ENCODE data around the gene GJD2. TPM values are rescaled to one million over a fixed set of nuclear protein-coding genes. Genes with fewer than 3 reads are reported as not detected.
A peak's percentile ranks its signal among the peaks of the same experiment; 100 is the strongest.

GJD2 gene
- total RNA-seq = not detected

DNA sequence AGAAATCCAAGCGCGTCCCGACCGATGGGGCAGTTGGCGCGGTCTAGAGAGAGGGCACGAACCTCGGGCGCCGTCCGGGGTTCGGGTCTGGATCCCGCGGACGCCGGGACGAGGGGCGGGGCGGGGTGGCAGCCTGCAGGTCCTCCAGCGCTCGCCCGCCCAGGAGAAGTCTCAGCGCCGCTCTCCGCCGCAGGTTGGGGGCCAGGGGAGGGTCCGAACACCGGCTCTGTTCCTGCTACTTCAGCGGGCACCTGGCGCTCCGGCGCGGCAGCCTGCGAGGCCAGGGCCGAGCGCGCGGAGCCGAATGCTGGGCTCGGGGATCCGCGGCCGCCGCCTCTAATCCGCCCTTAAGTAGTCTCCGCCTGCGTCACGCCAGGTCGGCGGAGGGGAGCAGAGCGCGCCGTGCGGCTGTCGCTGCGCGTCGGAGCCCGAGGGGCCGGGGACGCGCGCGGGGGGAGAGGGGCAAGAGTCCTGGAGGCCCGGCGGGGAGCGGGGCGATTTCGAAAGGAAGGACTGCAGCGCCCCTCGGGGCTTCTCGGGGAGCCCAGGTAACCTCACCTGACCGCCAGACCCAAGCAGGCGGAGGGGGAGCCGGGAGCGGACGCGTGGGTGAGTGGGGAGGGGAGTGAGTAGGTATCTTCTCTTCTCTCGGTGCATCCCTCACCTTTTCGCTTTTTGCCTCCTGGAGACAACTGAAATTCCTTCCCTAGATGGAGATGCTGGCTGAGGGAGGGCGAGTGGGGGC lies at the start of gene GJD2:
GJD2 (minus strand) TSS at position 325 of the 745 bp plus-strand sequence. CDS start 510 bp downstream, outside the sequence.
- Mint-ChIP-seq H3K4me1 (ENCODE audit: low read depth in 2 of 2) (peaks cover 0 to 3% of the 10 kb centered on the region in 2 donors), H3K36me3 (no peaks in the 10 kb centered on the region), H3K27me3 (peaks cover 51 to 62% of the 10 kb centered on the region in 2 donors), H3K27ac (no peak within 1 kb of the TSS), H3K4me3 (no peak within 1 kb of the TSS), H3K9me3 (no peaks in the 10 kb centered on the region)
- ATAC-seq = peak in 1 of 2 donors; percentile 20
- DNase-seq (ENCODE audit: low spot score) = no peak

DNA sequence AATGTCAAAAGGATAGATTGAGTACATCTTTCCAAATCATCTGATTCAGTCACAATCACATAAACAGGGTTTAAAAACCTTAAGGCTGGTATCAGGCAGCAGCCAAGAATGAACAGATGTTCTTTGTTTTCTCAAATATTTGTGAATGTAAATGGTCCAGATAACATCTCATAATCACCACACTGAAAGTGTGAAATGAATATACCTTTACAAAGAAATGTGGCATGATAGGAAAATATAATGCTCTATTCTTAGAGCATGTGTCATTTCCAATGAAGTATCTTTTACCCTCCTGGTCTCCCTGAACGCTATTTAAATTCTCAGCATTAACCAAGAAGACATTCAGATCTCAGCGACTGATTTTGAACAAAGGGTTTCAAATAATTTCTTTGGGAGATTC lies 49.3 kb upstream of the GJD2 start:
- Mint-ChIP-seq H3K4me3 (no peak overlapping the region), H3K36me3 (no peaks in the 10 kb centered on the region), H3K9me3 (no peaks in the 10 kb centered on the region), H3K27me3 (peaks cover 9 to 16% of the 10 kb centered on the region in 2 donors), H3K4me1 (ENCODE audit: low read depth in 2 of 2) (no peaks in the 10 kb centered on the region), H3K27ac (no peak overlapping the region)
- DNase-seq (ENCODE audit: low spot score) = no peak
- ATAC-seq = no peak

DNA sequence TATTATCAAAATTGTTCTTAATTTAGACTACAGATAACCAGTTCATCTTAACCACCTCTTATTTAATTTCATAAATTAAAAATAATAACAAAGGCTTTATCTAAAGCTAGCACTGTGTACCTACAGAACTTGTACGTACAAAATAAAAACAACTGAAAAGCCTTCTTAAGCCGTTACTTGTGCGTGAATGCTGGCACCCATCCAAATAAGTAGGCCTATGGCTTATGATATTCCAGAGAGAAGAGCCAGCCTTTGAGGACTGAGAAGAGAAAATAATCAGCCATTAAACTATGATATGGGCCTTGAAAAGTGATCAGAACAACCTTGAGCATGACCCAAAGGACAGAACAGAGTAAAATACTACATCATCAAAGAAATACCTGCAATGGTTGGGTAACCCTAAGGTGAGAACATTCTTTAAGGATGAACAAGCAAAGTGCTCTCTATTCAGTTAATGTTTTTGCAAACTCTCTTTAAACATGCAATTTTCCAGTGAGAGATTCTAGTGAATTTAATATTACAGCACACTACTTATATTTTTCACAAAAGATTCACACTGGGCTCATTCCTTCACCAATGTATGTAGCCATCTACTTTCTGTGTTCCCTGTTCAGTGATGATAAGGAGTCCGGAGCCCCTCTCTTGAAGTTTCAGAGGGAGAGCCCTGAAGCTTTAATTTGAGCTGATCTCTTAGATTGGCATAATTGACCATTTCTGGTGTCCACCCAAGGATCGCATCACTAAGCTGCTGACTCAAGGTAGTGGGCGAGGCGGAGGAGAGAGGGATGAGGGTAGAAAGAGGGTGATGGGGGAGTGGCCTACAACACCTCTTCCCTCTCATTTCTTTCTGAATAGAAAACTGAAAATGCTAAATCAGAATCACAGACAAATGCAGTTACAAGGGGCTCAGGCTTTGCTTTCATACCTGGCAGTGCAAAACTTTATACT lies 48.3 kb upstream of the GJD2 start:
- no peak overlapping the region for H3K4me3 Mint-ChIP-seq
- H3K27ac Mint-ChIP-seq = no peak overlapping the region
- peaks cover 8 to 13% of the 10 kb centered on the region in 2 donors for H3K27me3 Mint-ChIP-seq
- H3K4me1 Mint-ChIP-seq (ENCODE audit: low read depth in 2 of 2) = no peaks in the 10 kb centered on the region
- H3K36me3 Mint-ChIP-seq = no peaks in the 10 kb centered on the region
- ATAC-seq (no peak), DNase-seq (ENCODE audit: low spot score) (no peak)
- H3K9me3 Mint-ChIP-seq = no peaks in the 10 kb centered on the region

DNA sequence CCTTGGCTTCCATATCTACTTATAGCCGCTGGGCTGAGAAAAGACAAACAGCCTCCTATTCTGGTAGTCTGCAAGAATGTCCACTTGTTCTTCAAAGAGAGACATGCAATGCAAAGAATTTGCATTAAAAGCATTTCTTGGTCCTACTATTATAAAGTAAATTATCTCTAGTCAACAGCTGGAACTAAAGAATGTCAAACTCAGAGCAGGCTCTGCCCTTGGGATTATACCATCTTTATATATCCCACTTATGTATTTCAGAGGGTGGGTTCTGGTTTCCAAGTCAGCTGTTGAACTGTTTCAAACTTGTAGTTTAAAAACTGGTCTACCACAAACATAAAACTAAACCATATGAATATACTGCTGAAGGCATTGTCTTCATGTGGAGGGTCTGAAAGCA lies 47.6 kb upstream of the GJD2 start:
- Mint-ChIP-seq H3K36me3 (no peaks in the 10 kb centered on the region), H3K27me3 (peaks cover 13 to 14% of the 10 kb centered on the region in 2 donors), H3K4me1 (ENCODE audit: low read depth in 2 of 2) (no peaks in the 10 kb centered on the region), H3K27ac (no peak overlapping the region), H3K4me3 (no peak overlapping the region), H3K9me3 (no peaks in the 10 kb centered on the region)
- ATAC-seq (no peak), DNase-seq (ENCODE audit: low spot score) (no peak)

DNA sequence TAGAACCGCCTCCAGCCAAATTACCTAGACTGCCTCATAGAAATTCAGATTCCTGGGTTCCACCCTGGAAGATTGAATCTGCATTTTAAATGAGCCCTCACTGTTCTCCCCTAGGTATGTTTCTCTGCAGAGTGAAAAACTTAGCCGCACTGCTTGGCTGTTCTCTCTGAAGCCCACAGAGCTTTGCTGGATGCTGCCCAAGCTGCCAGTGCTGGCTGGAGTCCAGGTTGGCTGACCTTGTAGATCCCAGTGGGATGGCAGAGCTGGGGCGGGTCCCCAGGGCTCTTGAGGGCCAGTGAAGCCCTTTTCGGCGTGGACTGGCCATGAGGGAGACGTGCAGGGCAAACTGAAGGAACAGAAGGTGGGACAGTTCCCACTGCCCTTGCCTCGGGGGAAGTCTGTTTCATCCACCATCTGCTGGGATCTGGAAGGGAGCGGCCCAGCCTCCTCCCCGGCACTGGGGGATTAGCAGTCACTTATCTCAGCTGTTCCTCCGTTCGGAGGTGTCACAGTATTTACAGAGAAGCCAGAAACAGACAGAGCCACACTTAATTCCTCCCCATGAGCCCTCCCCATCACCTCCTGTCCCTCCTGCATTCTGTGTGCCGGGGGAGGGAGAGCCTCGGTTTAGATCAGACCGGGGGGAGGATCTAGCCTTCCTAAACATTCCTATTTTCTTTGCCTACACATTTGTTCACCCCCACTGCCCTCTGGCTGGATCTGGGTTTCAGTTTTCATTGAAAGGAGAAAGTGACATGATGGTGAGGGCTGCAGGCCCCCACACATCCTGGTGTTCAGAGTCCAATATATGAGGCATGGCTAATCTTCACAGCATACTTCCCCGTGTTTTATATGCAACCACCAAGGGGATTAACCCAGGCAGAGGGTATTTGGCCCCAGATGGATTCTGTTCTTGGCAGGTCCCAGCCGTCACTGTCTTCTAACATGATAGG lies 44.6 kb upstream of the GJD2 start:
- H3K27ac Mint-ChIP-seq = no peak overlapping the region
- no peak for ATAC-seq
- peaks cover 19 to 34% of the 10 kb centered on the region in 2 donors for H3K27me3 Mint-ChIP-seq
- H3K36me3 Mint-ChIP-seq = no peaks in the 10 kb centered on the region
- H3K9me3 Mint-ChIP-seq = no peaks in the 10 kb centered on the region
- no peaks in the 10 kb centered on the region for H3K4me1 Mint-ChIP-seq (ENCODE audit: low read depth in 2 of 2)
- DNase-seq (ENCODE audit: low spot score) = no peak
- H3K4me3 Mint-ChIP-seq = no peak overlapping the region

DNA sequence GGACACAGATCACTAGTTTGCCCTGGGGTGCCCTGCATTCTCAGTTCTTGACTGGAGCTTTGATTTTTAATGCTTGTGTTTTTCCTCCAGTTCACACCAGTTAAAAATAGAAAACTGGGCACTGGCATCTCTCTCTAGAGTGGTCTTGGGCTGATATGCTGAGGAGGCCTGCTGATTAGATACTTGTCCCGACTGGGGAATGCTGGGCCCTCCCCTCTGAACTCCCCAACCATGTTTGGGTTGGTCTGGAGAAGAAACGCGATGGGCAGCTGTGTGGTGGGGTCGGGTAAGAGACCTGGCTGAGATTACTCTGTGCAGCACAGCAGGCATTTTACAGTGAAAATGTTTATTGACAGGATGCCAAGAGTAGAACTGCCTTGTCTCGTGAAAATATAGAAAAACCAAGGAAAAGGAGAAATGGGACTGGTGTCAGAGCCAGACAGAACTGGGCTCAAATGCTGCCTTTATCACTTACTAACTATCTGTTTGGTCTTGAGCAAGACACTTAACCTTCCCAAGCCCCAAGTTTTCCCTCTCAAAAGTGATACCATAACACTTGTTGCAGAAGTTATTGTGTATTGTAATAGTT lies 42.1 kb upstream of the GJD2 start:
- Mint-ChIP-seq H3K4me1 (ENCODE audit: low read depth in 2 of 2) (no peaks in the 10 kb centered on the region), H3K27ac (no peak overlapping the region), H3K27me3 (peaks cover 38 to 57% of the 10 kb centered on the region in 2 donors), H3K4me3 (no peak overlapping the region), H3K36me3 (no peaks in the 10 kb centered on the region), H3K9me3 (no peaks in the 10 kb centered on the region)
- ATAC-seq (no peak), DNase-seq (ENCODE audit: low spot score) (no peak)

DNA sequence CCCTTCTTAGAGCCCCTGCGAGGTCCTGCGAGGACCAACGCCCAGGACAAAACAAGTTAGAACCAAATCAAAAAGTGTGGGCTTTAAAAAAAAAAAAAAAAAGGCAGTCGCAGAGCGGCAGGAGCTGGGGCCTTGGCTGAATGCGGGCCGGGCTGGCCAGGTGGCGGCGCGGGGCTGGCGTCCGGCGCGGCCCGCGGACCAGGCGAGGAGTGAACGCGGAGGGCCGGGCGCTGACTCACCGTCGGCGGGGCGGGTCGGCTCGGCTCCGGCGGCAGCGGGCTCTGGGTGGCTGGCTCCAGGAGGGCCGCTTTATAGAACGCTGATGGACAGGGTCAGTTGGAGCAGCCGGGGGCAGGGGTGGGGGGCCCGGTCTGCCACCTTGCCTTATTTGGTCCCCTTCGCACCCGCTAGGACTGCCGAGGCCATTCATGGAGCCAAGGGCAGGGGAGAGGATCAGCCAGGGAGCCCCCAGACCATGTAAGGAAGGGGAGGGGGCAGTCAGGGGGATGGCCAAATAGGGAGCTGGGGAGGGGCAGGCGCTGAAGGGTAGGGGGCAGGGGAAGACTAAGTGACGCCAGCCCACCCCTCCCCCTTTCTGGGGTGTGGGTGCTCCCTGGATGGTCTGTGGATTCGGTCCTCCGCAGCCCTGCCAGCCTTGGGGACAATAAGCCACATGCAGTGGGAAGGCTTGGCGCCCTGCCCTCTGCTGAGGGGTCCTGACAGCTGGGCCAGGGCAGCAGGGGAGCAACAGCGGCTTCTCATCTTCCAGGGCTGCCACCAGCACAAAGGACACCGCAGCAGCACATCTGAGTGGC lies 40.7 kb upstream of the GJD2 start, which contains the start of gene ACTC1:
ACTC1 (minus strand) TSS at position 283 of the 815 bp plus-strand sequence. CDS start 741 bp downstream, outside the sequence.
- ATAC-seq = no peak
- H3K9me3 Mint-ChIP-seq = no peaks in the 10 kb centered on the region

DNA sequence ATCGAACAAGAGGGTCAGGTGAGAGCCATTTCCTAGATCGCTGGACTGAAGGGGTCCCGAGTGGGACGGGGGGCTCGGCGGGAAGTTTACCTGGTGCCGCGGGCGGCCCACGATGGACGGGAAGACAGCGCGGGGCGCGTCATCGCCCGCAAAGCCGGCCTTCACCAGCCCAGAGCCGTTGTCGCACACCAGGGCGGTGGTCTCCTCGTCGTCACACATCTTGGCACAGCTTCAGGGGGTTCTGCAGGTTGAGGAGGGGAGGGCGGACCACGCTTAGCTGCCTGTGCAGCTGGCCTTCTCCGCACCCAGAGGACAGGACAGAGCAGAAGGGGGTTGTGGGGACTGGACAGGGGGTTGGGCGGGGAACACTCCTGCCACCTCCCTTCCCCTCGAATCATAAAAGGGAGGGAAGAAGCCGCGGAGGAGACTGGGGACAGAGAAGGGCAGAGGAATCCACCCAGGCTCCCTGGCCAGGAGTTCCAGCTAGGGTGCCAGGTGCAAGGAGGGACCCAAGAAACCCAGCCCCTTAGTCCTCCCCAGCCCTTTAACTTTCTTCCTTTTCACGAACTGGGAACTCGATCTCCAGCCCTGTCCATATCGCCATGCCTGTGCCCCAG lies 39.9 kb upstream of the GJD2 start:
- no peaks in the 10 kb centered on the region for H3K36me3 Mint-ChIP-seq
- H3K4me3 Mint-ChIP-seq = no peak overlapping the region
- DNase-seq (ENCODE audit: low spot score) (no peak), ATAC-seq (no peak)
- no peaks in the 10 kb centered on the region for H3K4me1 Mint-ChIP-seq (ENCODE audit: low read depth in 2 of 2)
- no peak overlapping the region for H3K27ac Mint-ChIP-seq
- peaks cover 38 to 70% of the 10 kb centered on the region in 2 donors for H3K27me3 Mint-ChIP-seq
- no peaks in the 10 kb centered on the region for H3K9me3 Mint-ChIP-seq

More for the DNA sequence above, 40.7 kb upstream of the GJD2 start, which contains the start of gene ACTC1:
- Mint-ChIP-seq H3K27me3 (peaks cover 37 to 67% of the 10 kb centered on the region in 2 donors), H3K4me3 (no peak within 1 kb of the TSS), H3K36me3 (no peaks in the 10 kb centered on the region), H3K4me1 (ENCODE audit: low read depth in 2 of 2) (no peaks in the 10 kb centered on the region), H3K27ac (no peak within 1 kb of the TSS)
- DNase-seq (ENCODE audit: low spot score) = no peak

DNA sequence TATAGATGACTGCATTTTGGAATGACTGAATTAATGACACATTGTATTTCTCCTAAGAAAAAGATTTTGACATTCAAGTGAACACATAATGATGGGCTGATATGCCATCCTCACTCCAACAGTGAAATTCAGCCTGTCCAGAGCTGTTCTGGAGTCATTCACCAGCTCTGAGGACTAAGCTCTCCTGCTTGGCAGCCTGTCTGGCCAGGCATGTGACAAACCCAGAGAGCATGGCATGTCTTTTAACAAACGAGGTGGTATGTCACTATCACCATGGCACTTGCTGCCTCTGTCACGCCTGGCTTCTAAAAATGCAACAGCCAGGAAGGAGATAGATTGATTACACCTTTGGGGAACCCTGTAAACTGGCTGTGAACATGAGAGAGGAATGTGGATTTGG lies 39.1 kb upstream of the GJD2 start:
- Mint-ChIP-seq H3K27ac (no peak overlapping the region), H3K4me1 (ENCODE audit: low read depth in 2 of 2) (no peaks in the 10 kb centered on the region), H3K4me3 (no peak overlapping the region), H3K27me3 (peaks cover 41 to 74% of the 10 kb centered on the region in 2 donors), H3K9me3 (no peaks in the 10 kb centered on the region), H3K36me3 (no peaks in the 10 kb centered on the region)
- no peak for DNase-seq (ENCODE audit: low spot score)
- no peak for ATAC-seq

DNA sequence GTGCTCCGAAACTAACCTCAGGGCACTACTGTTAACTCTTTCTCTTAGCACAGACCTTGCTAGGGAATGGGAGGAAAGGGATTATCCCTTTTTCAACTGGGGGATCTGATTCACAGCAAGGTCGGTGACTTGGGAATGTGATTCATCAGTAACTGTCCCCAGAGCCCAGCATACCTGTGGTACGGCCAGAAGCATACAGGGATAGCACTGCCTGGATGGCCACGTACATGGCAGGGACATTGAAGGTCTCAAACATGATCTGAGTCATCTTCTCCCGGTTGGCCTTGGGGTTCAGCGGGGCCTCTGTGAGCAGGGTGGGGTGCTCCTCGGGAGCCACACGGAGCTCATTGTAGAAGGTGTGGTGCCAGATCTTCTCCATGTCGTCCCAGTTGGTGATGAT lies 38.3 kb upstream of the GJD2 start:
- Mint-ChIP-seq H3K36me3 (no peaks in the 10 kb centered on the region), H3K9me3 (no peaks in the 10 kb centered on the region), H3K4me3 (no peak overlapping the region), H3K27ac (no peak overlapping the region), H3K27me3 (peaks cover 41 to 74% of the 10 kb centered on the region in 2 donors), H3K4me1 (ENCODE audit: low read depth in 2 of 2) (no peaks in the 10 kb centered on the region)
- DNase-seq (ENCODE audit: low spot score) (no peak), ATAC-seq (no peak)

DNA sequence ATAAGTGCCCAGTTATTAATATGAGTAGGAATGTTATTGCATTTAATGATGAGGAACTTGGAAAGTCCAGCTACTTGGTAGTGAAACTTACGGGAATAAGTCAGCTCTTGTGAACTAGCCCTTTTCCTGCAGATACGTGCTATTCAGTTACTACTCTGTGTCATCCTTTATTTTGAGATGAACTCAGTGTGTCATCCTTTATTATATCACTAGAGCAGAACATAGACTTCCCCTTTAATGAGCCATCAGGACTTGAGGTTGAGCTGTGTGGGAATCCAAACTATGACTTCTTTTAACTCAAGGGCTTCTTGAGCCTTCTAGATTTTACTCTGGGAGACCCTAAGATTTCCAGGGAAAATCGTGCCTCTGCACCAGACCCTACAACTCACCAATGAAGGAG lies 36.9 kb upstream of the GJD2 start:
- ATAC-seq = no peak
- no peak for DNase-seq (ENCODE audit: low spot score)
- H3K27me3 Mint-ChIP-seq = peaks cover 40 to 63% of the 10 kb centered on the region in 2 donors

DNA sequence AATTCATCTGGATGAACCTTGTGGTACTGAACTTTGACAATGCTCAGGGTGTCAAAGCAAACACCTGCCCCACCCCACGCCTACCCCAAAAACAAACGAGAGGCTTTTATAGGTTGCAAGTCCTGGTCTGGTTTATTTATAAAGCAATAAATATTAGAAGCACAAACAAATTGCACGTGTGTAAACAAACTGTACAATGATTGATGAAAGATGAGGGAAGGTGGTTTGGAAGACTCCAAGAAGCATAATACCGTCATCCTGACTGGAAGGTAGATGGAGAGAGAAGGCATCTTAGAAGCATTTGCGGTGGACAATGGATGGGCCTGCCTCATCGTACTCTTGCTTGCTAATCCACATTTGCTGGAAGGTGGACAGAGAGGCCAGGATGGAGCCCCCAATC lies 35.3 kb upstream of the GJD2 start:
- ATAC-seq (no peak), DNase-seq (ENCODE audit: low spot score) (no peak)
- H3K36me3 Mint-ChIP-seq = no peaks in the 10 kb centered on the region
- H3K27me3 Mint-ChIP-seq = peaks cover 39 to 65% of the 10 kb centered on the region in 2 donors
- H3K9me3 Mint-ChIP-seq = no peaks in the 10 kb centered on the region
- H3K4me1 Mint-ChIP-seq (ENCODE audit: low read depth in 2 of 2) = no peaks in the 10 kb centered on the region
- H3K4me3 Mint-ChIP-seq = no peak overlapping the region
- no peak overlapping the region for H3K27ac Mint-ChIP-seq

More for the DNA sequence above, 36.9 kb upstream of the GJD2 start:
- H3K4me1 Mint-ChIP-seq (ENCODE audit: low read depth in 2 of 2) = no peaks in the 10 kb centered on the region
- no peak overlapping the region for H3K4me3 Mint-ChIP-seq
- no peaks in the 10 kb centered on the region for H3K36me3 Mint-ChIP-seq
- H3K27ac Mint-ChIP-seq = no peak overlapping the region
- H3K9me3 Mint-ChIP-seq = no peaks in the 10 kb centered on the region
